GM12873 (cell line): ENCODE measurements around the gene ULK4.

ENCODE experiments used
- TF ChIP-seq, protein P1 (sequence below): IDR thresholded peaks from 2 replicates; pipeline ENCODE4 v1.5.1; 2012; ENCODE audit warnings: low read depth, mild to moderate bottlenecking, moderate library complexity, low read length, control low read depth; ENCODE audit not compliant: insufficient read depth; ENCODE audit errors: missing control alignments

The ULK4 gene

DNA sequence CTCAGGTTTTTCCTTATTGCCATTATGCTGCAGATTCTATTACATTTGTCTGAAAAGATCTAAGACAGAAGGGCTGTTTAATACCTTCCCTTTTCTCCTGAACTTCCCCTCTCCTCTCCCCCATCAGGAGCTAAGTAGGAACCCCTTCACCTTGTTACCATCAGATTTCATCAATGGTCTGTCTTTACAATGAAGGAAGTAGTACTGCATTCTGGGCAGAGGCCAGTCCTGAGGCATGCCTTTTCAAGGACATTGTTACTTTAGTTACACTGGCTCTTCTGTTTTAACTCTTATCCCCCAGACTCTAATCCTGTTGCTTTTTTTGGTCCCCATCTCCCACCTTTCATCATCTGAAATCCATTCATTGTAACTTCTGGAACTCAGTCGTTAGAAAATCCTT lies 754.5 kb downstream of the ULK4 start:
- TF ChIP-seq, protein P1, sequence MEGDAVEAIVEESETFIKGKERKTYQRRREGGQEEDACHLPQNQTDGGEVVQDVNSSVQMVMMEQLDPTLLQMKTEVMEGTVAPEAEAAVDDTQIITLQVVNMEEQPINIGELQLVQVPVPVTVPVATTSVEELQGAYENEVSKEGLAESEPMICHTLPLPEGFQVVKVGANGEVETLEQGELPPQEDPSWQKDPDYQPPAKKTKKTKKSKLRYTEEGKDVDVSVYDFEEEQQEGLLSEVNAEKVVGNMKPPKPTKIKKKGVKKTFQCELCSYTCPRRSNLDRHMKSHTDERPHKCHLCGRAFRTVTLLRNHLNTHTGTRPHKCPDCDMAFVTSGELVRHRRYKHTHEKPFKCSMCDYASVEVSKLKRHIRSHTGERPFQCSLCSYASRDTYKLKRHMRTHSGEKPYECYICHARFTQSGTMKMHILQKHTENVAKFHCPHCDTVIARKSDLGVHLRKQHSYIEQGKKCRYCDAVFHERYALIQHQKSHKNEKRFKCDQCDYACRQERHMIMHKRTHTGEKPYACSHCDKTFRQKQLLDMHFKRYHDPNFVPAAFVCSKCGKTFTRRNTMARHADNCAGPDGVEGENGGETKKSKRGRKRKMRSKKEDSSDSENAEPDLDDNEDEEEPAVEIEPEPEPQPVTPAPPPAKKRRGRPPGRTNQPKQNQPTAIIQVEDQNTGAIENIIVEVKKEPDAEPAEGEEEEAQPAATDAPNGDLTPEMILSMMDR = no peak

DNA sequence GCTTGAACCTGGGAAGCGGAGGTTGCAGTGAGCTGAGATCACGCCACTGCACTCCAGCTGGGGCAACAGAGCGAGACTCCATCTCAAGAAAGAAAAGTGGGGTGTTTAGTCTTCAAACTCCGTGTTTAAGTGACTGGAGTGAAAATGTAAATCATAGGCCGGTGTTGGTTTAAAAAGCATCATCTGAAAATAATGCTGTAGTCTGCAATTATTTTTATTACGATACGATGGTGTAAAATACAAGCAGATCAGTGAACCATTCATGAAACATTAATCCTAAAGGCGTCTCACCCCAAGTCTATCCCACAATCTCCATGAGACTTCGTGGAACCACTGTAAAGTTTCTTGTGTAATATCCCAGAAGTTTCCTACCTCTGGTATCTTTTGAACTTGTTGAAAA lies 756.3 kb downstream of the ULK4 start:
- TF ChIP-seq, protein P1 = no peak

DNA sequence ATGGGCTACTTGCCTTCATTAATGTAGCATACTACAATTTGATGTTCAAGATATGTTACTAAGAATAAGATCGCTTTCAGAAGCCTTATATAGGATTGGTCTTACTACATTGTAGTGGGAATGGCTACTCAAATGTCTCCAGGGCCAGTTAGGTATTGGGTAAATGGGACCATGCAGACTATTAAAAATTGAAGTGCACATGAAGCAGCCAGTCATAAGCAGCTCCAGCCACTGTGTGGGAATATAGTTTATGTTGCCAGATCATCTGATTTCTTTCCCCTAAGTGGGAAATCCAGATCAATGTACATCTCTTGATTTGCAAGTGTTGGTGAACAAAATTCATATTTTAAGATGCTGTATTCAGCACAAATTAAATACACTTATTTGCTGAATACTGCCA lies 757.5 kb downstream of the ULK4 start:
- TF ChIP-seq, protein P1 = no peak

DNA sequence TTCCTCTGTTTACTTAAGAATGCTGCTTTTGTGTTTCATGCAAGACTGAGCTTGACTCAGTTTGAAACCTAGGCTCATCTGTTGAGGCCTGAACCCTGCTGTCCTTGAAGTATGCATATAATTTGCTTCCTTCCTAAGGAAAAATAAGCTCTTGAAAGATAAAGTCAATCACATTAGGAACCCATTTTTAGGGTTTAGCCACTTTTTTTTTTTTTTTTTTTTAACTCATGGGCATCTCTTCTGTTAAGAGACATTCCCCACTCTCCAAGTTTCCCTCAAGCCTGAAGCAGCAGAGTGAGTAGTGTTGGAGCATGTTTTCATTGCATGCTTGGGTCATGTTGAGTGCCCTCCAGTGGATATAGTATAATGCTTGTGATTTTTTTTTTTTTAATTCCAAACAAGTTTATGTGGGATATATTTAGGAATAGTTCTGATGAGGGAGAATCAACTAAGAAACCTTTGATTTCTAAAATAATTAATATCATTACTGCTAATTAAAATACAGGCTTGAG lies 759.0 kb downstream of the ULK4 start:
- TF ChIP-seq, protein P1 = no peak

DNA sequence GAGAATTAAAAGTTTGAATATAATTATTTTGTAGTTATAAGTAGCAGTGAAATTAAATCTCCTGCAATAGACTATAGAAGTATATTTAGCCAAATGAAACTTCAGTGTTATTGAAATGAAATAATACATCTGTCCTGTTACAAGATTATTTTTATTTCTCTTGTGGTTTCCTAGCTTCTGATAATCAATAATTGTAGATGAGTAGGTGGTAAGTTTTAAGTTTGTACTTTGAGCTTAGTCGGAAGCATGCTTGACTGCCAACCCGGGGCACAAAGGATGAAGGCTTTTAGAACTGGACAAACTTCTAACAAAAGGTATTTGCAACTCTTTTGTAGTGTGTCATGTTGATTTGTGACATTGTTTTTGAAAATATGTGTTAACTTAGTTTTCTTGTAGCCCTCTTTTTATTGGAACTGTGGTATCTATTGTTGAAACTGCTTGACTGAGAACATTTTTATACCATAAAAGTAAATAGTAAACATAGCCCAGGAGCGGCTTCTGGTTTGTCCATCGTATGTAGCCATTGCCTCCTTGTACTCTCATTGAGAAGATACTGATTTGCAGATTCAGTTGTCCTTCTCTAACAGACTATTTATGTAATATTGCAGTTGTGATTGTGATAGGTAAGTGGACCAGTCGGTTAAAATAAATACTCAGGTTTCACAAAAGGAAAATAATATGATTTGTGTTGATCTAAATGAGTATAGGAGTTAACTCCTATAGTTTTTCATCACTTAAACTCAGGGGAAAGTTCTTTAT lies 759.6 kb downstream of the ULK4 start:
- TF ChIP-seq, protein P1 = no peak

DNA sequence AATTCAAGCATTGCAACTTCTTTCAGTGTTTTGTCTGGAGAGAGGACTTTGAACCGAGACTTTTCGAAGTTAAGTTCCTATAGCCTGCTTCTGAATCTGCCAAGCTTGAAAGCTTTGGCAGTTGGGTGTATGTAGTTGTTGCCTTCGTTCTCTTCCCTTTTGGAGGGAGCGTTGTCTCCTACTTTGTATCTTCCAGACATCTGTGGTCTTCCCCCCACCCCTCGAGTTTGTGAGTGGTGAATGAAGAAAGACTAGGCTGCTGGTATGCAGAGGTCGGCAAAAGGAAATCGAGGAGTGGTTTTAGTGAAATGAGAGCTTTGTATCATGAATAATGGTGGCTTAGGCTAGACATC lies 761.3 kb downstream of the ULK4 start:
- TF ChIP-seq, protein P1 = no peak

DNA sequence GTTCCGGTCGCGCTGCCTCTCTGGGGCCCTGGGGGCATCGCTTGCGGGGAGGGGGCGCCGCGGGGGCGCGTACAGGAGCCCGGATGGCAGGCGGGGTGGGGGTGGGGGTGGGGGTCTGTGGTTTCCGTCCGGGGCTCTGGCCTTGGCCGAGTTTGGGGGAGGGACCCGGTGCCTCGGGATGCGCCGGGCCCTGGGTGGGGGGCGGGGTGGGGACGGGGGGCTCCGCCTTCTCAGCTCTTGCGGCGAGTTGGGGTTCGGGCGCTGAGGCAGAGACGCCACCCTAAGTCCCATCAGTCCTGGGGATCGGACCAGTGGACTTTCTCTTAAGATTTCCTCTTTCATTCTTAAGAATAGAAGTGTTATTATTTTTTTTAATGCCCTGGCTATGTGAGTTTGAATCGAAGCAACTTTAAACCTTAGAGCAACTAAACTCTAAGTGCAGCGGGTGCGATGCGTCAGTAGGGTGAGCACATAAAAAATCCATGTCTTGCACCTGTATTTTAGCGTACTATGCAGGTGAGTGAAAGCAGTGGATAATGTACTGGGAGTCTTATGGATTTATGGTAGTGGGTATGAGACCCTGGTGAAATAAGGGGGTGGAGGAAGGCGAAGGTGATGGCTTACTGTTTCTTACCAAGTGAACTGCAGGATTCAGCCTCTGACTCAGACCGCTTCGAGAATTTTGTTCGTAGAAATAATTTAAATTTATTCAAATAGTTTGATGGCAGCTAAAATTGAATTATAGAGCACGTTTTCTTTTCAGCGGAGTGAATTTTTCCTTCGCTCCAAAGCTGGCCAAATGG lies 761.8 kb downstream of the ULK4 start:
- TF ChIP-seq, protein P1 = no peak
